Measurements from ENCODE around the gene PAX8. TPM values are rescaled to one million over a fixed set of nuclear protein-coding genes. Genes with fewer than 3 reads are reported as not detected.

Gene PAX8
- total RNA-seq, 2 donors from 2014 or later: 1.1 to 1.9 TPM

DNA sequence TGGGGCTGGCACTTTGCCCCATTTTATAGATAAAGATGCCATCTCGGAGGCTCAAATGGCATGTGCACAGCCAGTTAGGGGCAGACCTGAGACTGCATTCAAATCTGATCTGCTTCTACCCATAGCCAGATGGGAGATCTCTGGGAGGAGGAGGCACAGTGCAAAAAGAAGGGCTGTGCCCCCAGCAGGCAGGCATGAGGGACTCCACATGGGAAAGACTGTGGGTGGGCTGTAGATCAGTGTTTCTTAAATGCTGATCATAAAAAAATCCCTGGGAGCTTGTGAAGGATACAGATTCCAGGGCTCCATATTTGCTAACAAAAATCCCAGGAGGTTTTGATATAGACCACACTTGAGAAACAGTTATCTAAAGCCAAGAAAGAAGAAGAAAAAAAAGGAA, 15.2 kb downstream of the PAX8 start:
- Histone ChIP-seq H3K4me3 (no peak overlapping the region), H3K36me3 (no peaks in the 10 kb centered on the region)

DNA sequence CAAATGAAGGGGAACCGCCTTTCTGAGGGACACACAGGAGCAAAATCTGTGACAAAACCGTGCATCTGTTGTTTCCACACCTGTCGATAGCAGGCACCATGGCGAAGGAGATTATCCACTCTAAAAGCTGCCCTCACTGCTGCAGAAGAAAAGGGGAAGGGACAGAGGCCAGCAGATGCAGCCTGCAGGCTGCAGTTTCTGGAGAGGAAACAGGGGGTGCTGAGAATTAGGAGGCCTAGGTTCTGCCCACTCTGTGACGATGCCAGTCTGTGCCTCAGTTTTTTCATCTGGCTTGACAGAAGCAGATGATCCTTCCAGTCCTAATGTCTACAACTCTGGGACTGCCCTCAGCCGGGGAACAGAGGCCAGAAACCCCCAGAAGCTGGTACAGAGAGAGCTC, 17.7 kb downstream of the PAX8 start:
- H3K4me3 ChIP-seq: no peak overlapping the region
- no peak overlapping the region for H3K27ac ChIP-seq
- no peaks in the 10 kb centered on the region for H3K4me1 ChIP-seq
- DNase-seq: no peak
- H3K9ac ChIP-seq (ENCODE audit: low read depth in 2 of 2, low read length in 2 of 2): no peak overlapping the region
- no peaks in the 10 kb centered on the region for H3K9me3 ChIP-seq
- TF ChIP-seq, protein P1, sequence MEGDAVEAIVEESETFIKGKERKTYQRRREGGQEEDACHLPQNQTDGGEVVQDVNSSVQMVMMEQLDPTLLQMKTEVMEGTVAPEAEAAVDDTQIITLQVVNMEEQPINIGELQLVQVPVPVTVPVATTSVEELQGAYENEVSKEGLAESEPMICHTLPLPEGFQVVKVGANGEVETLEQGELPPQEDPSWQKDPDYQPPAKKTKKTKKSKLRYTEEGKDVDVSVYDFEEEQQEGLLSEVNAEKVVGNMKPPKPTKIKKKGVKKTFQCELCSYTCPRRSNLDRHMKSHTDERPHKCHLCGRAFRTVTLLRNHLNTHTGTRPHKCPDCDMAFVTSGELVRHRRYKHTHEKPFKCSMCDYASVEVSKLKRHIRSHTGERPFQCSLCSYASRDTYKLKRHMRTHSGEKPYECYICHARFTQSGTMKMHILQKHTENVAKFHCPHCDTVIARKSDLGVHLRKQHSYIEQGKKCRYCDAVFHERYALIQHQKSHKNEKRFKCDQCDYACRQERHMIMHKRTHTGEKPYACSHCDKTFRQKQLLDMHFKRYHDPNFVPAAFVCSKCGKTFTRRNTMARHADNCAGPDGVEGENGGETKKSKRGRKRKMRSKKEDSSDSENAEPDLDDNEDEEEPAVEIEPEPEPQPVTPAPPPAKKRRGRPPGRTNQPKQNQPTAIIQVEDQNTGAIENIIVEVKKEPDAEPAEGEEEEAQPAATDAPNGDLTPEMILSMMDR (IDR thresholded peaks at IDR 0.05): no peak
- no peaks in the 10 kb centered on the region for H3K36me3 ChIP-seq
- H3K27me3 ChIP-seq: no peaks in the 10 kb centered on the region
- intact Hi-C loops (cut with DNase I): no loop called here

More for the DNA sequence above, 15.2 kb downstream of the PAX8 start:
- Histone ChIP-seq H3K9me3 (no peaks in the 10 kb centered on the region), H3K27ac (no peak overlapping the region), H3K9ac (ENCODE audit: low read depth in 2 of 2, low read length in 2 of 2) (no peak overlapping the region), H3K27me3 (no peaks in the 10 kb centered on the region), H3K4me1 (no peaks in the 10 kb centered on the region)
- TF ChIP-seq, protein P1 (IDR thresholded peaks at IDR 0.05): no peak
- DNase-seq: no peak
- intact Hi-C loops (cut with DNase I): no loop called here

DNA sequence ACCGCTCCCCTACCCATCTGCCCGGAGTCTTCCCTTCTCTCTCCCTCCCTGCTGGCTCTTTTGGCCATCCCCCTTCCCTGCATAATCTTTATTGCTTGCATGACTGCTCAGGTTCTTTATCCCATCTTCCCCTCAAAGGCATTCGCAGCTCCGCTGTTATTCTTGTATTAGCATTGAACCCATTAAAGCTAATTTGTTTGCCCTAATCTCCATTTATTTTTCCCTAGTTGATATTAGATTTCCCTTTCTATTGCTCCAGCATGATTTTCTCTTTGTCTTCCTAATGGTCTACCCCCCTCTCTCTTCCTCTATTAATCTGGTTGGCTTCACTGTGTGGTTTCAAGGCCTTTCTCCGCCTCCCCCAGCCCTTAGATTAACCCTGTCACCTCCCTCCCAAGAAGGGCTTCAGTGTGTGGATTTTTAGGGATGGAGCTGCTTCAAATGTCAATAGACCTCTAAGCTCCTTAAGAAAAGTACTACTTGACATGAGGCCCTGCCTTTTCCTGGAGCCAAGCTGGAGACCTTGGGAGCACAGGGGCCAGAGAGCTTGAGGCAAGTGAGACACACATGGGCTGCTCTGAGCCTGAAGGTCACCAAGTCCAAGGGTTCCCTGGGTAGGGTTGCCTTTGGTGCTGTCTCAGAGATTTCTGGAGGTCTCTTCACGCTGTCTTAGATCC, 20.1 kb downstream of the PAX8 start:
- H3K9me3 ChIP-seq: no peaks in the 10 kb centered on the region
- H3K9ac ChIP-seq (ENCODE audit: low read depth in 2 of 2, low read length in 2 of 2): no peak overlapping the region
- H3K4me3 ChIP-seq: no peak overlapping the region
- DNase-seq: no peak
- no peaks in the 10 kb centered on the region for H3K36me3 ChIP-seq
- intact Hi-C loops (cut with DNase I): no loop called here
- H3K27ac ChIP-seq: no peak overlapping the region
- no peaks in the 10 kb centered on the region for H3K4me1 ChIP-seq
- TF ChIP-seq, protein P1 (IDR thresholded peaks at IDR 0.05): no peak
- H3K27me3 ChIP-seq: no peaks in the 10 kb centered on the region

DNA sequence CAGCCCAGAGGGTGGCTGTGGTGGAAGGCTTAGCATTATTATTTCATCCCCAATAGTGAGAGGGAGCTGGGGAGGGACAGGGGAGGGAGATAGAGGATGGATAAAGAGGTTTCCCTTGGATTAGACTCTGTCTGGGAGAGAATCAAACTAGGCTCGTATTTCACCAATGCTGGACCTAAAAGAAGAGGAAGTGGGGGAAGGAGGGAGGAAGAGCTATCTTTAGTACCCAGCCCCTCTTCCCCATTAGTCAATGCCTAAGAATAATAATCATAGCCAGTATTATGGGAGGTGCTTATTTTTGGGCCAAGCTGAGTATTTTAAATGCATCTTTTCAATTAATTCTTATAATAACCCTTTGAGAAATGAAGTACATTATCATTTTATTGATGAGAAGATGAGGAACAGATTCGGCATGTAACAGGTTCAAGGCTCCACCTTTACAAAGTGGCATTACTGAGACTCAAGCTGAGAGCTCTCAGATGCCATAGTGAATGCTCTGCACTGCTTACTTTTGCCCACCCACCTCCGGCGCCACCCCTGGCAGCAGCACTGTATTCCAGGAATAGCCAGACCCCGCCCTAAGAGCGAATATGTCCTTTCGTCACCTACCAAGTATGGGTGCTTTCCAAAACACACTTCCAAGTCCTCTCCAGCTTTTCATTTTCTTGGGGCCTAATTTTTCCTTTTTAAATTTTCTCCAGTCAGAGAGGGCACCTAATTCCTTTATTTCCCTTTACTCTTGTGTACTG, 21.0 kb downstream of the PAX8 start:
- H3K9ac ChIP-seq (ENCODE audit: low read depth in 2 of 2, low read length in 2 of 2): no peak overlapping the region
- no peak overlapping the region for H3K27ac ChIP-seq
- TF ChIP-seq, protein P1 (IDR thresholded peaks at IDR 0.05): no peak
- no peaks in the 10 kb centered on the region for H3K9me3 ChIP-seq
- DNase-seq: no peak
- H3K27me3 ChIP-seq: no peaks in the 10 kb centered on the region
- no peaks in the 10 kb centered on the region for H3K4me1 ChIP-seq
- intact Hi-C loops (cut with DNase I): no loop called here
- no peaks in the 10 kb centered on the region for H3K36me3 ChIP-seq
- no peak overlapping the region for H3K4me3 ChIP-seq

DNA sequence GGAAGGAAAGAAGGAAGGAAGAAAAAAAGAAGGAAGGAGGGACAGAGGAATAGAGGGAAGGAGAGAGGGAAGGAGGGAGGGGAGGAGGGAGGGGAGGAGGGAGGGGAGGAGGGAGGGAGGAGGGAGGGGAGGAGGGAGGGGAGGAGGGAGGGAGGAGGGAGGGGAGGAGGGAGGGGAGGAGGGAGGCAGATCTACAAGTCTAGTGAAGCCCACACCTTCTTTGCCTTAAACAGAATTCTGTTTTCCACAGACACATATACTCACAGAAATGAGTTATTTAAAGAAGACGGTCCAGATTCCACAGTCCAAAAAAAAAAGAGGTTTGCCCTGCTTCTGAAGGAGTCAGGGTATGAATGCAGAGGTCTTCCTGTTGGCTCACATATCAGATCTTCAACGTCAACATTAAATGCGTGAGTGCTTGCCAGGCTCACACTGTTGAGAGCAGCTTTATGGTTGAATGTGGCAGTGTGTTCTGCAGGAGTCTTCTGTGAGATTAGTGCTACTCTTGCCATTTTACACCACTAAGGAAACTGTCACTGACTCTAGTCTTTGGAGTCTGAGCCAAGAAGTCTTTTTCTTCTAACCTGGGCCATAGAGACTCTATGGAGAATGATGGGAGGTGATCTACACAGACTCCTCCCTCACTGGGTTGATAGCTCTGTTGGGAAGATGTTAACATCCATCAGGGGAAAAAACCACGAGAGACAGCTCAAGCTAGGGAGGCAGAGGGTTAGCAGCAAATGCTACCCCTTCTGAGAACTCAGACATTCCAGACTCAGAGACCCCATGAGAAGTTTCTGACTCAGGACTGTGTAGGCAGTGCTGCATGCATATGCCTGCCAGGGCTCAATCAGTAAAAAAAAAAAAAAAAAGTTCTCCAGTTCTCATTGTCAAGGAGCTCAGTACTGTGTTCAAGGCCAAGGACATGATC, 23.3 kb downstream of the PAX8 start:
- H3K27me3 ChIP-seq: no peaks in the 10 kb centered on the region

More for the DNA sequence above, 23.3 kb downstream of the PAX8 start:
- no peaks in the 10 kb centered on the region for H3K9me3 ChIP-seq
- DNase-seq: no peak
- no peak overlapping the region for H3K27ac ChIP-seq
- H3K36me3 ChIP-seq: no peaks in the 10 kb centered on the region
- H3K9ac ChIP-seq (ENCODE audit: low read depth in 2 of 2, low read length in 2 of 2): no peak overlapping the region
- intact Hi-C loops (cut with DNase I): no loop called here
- H3K4me3 ChIP-seq: no peak overlapping the region
- TF ChIP-seq, protein P1 (IDR thresholded peaks at IDR 0.05): no peak
- no peaks in the 10 kb centered on the region for H3K4me1 ChIP-seq
